Measurements from ENCODE around the gene UBR4.

UBR4 gene

GRCh38 chr1:19057784-19058475 lies 152.1 kb downstream of the UBR4 start:
- DNase-seq: no peak

- DNase-seq: no peak
Observed at GRCh38 chr1:19057182-19057779, 152.8 kb downstream of the UBR4 start.

GRCh38 chr1:19055701-19056100 lies 154.4 kb downstream of the UBR4 start:
- DNase-seq: no peak

- DNase-seq: no peak
Observed at GRCh38 chr1:19055001-19055400, 155.1 kb downstream of the UBR4 start.

- DNase-seq: no peak
Observed at GRCh38 chr1:19054216-19054615, 155.8 kb downstream of the UBR4 start.

- no peak for DNase-seq
Observed at GRCh38 chr1:19053486-19053885, 156.6 kb downstream of the UBR4 start.

- no peak for DNase-seq
Observed at GRCh38 chr1:19049798-19050197, 160.3 kb downstream of the UBR4 start.

GRCh38 chr1:19049128-19049768 lies 160.8 kb downstream of the UBR4 start:
- DNase-seq: no peak

DNA sequence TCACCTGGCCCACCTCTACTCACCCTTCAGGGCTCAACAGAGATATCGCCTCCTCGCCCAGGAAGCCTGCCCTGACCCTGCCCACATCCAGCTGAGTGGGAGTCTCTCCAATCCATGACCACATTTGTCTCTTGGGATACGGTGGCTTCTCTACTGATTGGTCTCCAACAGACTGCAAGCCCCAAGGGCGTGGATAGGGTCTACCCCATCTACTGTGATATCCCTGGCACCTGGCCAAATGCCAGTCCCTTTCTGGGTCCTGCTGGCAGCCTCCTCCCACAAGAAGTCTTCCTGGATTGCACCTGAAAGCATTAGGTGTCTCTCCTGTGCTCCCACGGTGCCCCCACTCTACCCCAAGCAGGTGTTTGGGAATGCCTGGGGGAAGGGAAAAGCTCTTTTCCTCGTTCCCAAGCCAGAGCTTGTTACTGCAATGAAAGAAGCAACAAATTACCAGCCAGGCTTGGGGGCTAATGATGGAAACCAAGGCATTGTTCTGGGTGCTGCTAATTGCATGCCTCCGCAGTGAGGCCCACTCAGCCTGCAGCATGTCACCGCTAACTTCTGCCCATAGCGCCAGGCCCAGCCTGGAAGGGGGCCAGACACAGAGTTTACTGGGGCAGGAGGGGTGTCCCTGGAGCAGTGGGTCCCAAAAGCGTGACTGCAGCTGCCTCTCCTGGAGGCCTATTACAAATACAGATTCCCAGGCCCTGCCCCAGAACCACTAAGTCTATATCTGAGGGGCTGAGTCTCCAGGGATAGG lies 162.9 kb downstream of the UBR4 start:
- no peak for DNase-seq

DNA sequence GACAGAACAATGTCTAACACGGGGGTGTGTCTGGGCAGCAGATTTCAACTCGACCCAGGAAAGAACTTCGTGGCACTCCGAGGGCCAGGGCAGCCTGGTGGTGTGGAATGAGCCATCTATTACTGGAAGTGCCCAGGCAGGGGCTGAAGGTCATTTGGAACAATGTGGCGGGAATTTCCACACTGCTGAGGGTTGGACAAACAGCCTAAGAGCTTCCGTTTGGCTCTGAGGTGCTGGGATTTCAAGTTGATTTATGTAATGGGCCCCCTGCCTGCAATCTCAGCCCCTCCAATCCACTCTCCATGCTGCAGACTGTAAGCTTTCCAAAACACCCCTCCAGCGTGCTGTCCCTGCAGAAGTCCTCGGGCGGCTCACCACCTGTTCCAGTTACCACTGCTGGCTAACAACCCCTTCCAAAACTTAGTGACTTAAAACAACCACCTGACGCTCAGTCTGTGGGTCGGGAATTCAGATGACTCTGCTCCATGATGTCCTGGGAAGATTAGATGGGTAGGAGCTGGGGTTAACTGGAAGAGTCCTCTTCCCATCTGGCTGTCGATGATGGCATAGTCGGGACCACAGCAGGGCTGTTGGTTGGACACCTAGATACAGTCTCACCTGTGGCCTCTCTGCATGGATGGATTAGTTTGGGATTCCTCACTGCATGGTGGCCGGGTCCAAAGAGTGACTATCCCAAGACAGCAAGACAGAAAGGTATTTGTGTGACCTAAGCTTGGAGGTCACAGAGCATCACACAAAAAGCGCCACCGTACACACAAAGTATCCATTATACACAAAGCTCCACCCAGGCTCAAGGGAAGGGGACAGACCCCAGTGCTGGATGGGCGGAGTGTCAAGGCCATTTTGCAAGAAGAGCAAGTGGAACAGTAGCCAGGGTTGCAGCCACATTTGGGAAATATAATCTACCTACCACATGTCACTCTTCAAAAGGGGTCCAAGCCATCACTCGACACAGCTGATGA lies 163.9 kb downstream of the UBR4 start:
- DNase-seq: no peak

DNA sequence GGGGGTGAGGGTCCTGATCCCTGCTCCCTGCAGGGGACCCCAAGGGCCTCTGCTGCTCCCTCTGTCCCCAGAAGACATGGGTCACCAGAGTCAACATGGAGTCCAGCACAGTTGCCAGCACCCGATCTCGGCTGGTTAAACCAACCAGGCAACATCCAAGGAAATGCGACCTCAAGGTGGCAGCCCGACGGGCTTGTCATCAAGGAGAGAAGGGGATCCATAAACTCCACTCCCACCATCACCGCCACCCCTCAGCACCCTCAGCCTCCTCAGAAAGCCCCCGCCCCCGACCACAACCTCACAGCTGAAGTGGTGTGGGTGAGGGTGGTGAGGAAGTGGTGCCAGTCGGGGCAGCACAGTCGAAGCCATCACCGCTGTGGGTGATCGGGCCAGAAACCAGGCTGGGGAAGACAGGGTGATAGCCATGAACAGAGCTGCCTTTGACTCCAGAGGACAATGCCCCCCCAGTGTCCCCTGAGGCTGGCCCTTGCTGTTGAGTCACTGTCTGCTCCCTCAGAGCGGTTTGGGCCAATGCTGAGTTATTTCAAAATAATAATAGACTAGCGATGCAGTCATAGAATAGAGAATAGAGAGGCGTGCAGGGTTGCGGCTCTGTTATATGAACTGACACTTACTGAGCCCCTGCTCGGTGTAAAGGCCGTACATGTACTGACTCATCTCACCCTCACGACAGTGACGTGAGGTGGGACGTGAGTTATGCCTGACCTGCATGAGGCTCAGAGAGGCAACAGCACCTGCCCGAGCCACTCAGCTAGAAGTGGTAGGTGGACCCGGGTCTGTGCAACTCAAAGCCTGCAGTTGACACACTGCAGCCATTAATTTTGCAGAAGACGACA lies 164.9 kb downstream of the UBR4 start:
- peak in 35 of 51 donors; percentile 11 to 84 (median 62) for DNase-seq

- no peak for DNase-seq
Observed at GRCh38 chr1:19044471-19044870, 165.6 kb downstream of the UBR4 start.

- no peak for DNase-seq
Observed at GRCh38 chr1:19043579-19044443, 166.3 kb downstream of the UBR4 start.

DNA sequence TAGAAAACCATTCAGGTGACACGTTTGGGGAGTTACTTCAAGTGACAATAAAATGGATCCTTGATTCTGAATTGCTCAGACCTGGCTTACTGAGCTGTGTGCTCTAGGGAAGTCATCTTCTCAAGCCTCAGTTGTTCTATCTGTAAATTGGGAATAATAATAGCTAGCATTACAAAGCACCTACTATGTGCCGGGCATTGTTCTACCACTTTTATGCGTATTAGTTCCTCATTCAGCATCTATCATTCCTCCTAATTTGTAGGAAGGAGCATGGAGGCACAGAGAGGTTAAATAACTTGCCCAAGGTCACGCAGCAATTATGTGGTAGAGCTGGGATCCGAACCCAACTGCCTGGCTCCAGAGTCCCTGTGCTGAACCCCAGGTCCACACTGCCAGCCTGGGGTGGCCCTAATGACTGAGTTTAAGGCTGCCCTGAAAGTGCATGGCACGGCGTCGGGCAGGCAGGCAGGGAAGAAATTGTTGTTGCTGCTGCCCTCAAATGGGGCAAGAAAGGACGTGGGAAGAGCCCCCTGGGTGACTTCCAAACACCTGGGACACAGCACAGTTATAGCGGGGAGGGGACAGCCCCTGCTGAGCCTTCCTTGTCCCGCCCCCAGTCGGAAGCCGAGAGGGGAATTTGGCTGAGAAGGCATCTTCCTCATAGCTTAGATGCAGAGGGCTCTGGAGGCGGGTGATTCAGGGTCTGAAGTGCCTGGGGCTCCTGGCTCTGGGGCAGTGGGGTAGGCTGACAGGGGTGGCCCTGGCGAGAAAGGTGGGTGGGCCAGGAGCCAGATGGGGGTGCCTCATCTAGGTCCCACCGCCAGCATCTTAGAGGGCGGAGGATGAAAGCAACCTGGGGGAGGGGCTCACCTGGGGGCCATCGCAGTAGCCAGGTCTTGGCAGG lies 167.1 kb downstream of the UBR4 start:
- no peak for DNase-seq

DNA sequence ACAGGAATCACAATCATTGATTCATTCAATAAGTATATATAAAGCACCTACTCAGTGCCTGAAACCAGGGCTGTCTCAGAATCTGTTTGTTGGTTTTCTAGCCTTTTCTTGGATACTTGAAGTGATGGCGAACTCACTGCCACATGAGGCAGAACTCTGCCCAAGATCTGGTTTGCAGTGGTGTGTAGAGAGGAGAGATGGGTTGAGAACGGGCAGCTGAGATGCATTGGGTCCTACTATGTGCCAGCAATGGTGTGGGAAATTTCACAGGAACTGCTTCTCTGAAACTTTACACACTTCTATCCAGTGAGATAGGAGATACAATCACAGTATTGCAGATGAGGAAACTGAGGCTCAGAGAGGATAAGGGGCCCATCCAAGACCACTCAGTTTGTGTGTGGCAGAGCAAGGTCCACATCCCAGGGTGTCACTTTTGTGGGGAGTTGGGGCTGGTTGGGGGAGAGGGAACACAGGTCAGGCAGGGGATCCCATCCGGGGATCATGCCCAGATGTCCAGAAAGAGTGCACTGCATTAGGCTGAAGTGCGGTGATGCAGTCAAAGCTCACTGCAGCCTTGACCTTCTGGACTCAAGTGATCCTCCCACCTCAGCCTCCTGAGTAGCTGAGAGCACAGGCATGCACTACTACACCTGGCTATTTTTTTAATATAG lies 169.9 kb downstream of the UBR4 start:
- no peak for DNase-seq

DNA sequence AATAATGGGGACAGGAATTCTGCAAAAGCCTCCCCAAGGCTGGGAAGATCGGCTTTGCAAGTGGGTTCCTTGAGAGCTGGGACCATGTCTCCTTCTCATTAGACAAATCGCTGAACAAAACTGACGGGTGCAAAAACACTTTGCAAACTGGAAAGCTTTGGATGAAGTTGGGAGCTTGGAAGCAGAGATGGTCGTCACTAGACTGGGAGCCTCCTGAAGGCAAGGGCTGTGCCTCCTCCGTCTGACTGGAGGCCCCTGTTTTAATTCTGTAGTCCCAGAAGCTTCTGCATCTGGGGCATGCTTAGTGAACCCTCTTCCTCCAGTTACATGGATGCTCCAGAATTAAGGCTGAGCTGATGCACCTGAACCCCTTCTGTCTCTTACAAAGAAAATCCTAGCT lies 171.3 kb downstream of the UBR4 start:
- DNase-seq: no peak

GRCh38 chr1:19038096-19038495 lies 172.0 kb downstream of the UBR4 start:
- DNase-seq: no peak
